Jurkat, Clone E6-1 (cell line): ENCODE data around the gene CRTC3. TPM values are rescaled to one million over a fixed set of nuclear protein-coding genes. Genes with fewer than 3 reads are reported as not detected.
"Not testable (repeated sequence)": the region's sequence is repeated elsewhere in the genome, so short reads cannot be mapped to it uniquely, and the experiment has no call there.

Experiments
- DNase-seq: peaks from one replicate; pipeline ENCODE4 v3.0.0-alpha.2; 2011; ENCODE audit warnings: low read depth, low spot score
- H3K4me3 ChIP-seq: 2 replicates; pipeline ENCODE4 v1.5.1; 2011; ENCODE audit warnings: mild to moderate bottlenecking, low read length, control low read depth, moderate library complexity
- polyA plus RNA-seq: library from polyadenylated mRNA; unstranded; fragments of >200 nt; gene quantifications from one replicate; pipeline ENCODE4 v1.2.1, GENCODE V29; 2012; ENCODE audit warnings: missing spikeins; ENCODE audit not compliant: insufficient read length, insufficient read depth

Gene CRTC3
- 17.8 TPM for polyA plus RNA-seq

DNA sequence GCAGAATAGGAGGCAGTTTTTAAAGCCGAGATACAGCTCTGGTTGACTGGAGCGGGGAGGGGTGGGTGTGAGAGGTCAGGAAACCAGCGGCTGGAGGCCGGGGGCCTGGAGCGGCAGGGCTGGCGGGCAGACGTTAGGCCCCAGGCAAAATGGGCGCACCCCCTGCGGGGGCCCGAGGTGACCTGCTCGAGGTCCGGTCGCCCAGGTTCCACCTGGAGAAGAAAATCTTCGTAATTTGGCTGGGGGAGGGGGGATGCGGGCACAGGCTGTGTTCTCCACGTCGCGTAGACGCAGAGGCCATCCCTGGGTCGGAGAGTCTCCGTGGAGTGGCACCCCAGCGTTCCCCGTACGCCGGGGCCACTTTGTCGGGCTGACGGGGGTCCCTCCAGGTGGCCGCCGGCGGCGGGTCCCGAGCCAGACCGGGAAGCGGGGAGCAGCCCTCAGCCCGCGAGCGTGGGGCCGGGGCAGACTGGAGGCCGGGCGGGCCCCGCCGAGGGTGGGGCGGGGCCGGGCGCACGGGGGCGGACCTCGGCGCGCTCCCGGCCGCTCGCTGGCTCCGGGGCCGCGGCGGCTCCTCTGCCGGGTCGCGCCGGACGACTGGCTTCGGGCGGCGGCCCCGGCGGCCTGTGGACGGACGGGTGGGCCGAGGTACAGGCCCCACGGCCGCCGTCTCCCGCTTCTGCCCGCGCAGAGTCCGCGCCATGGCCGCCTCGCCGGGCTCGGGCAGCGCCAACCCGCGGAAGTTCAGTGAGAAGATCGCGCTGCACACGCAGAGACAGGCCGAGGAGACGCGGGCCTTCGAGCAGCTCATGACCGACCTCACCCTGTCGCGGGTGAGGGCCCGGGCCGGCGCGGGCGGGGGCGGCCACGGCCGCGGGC, at the start of gene CRTC3:
Gene CRTC3 (plus strand): TSS at position 553 of the 879 bp plus-strand sequence. CDS start 149 bp downstream, at position 702.
- DNase-seq: no peak
- peak within 1 kb of the TSS; percentile 67 for H3K4me3 ChIP-seq

GRCh38 chr15:90481023-90481422, 48.7 kb upstream of the CRTC3 start:
- no peak overlapping the region for H3K4me3 ChIP-seq
- peak; percentile 91 for DNase-seq

DNA sequence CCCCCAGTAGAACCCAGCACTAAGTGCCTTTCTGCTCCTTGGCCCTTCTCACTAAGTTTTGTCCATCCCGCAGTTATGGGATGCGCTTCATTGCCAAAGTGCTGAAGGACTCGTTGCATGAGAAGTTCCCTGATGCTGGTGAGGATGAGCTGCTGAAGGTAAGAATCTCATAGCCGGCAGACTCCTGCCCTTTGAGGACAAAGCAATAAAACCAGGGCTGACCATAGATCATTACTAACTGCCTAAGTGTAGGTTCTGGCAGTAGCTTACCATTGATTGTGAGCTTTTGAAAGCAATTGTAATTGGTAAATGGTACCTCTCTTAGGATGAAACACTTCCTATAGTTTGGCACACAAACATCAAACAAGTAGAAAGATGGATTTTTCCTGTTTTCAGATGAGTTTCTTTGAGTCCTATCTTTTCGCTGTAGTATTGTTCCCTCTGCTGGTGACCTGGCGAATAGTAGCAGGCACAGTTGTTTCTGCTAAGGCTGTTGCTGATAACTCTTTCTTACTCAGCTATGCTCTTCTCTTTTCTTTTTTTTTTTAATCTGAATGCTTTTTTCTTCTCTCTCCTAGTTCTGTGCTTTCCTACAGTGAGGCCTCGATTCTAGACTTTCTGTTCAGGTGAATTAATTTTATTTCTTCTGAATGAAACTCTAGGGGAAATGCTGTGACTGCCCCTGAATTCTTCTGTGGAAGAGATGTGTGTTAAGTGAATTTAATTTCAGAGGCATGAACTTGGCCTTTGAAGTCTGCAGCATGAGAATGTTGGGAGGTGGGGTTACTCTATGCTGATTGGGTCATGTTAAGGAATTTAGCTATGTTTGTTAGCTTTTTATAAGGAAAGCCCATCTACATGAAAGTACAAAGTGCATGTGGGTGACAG, 47.4 kb upstream of the CRTC3 start:
- H3K4me3 ChIP-seq: no peak overlapping the region
- peak; percentile 57 for DNase-seq

- H3K4me3 ChIP-seq: no peak overlapping the region
- DNase-seq: no peak
These were observed 46.8 kb upstream of the CRTC3 start for GRCh38 chr15:90483012-90483307.

DNA sequence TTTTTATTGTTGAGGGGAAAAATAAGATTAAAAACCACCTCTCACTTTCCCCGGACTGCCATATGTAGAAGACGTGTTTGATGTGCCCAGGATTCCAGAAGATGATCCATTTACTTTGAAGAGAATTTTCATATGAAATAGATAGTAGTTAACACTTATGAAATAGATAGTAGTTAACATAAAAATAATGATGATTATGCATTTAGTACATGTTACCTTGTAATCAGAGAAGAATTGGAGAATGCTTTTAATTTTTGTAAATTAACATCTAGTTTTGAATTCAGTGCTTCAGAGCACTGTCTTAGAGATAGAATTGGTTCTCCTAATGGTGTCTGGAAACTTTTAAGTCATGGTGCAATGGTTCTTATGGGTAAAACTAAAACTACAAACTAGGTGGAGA, 46.1 kb upstream of the CRTC3 start:
- DNase-seq: no peak
- no peak overlapping the region for H3K4me3 ChIP-seq

DNA sequence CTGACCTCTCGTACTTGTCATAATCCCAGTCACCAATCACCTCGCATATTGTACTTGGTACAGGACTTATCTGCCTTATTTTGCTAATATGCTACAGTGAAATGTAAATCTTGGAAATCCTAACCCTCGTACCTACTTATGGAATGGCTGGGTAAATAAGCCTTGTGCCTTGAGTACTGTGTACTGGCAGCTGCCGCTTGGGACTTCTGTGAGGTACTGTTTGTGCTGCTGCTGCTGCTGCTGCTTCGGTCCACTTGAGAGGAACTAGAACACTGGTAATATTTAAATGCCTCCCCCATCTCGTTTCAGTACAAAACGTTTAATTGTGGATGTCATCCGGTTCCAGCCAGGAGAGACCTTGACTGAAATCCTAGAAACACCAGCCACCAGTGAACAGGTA, 42.5 kb upstream of the CRTC3 start:
- H3K4me3 ChIP-seq: no peak overlapping the region
- DNase-seq: no peak

- H3K4me3 ChIP-seq: no peak overlapping the region
- no peak for DNase-seq
These were observed 40.2 kb upstream of the CRTC3 start for GRCh38 chr15:90489514-90489913.

DNA sequence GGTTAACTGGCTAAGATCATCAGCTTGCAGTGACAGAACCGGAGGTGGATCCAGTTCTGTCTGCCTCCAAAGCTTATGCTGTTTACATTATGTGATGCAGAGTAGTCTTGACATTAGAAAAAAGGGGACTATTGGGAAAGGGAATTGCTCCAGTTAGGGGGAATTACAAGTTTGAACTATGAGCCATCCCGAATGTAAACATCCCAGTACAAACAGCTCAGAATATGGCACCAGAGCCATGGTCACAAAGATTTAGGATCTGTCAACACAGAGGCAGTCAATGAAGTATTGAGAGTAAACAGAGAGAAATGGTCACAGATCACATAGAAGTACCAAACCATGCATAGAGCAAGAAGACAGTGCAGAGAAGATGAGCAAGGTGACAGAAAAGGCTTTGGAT, 39.8 kb upstream of the CRTC3 start:
- H3K4me3 ChIP-seq: no peak overlapping the region

DNA sequence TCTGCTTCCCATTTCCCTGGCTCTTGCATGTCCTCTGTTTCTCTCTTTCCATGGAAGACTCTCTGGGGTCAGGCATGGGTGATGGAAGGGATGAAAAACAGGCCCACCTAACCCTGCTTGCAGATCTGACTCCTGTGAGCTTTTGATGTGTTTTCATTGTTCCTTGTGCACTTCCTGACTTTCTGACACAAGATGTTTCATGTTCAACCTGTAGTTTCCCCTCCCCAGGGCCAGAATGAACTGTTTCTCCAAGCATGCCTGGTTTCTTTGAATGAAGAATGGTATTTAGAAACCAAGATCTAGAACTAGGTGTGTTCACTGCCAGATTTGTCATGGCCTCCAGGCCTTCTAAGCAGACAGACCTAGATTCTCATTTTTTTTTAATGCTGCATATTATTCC, 36.1 kb upstream of the CRTC3 start:
- no peak overlapping the region for H3K4me3 ChIP-seq
- DNase-seq: peak; percentile 50

More for the DNA sequence above, 39.8 kb upstream of the CRTC3 start:
- DNase-seq: no peak

- H3K4me3 ChIP-seq: no peak overlapping the region
- no peak for DNase-seq
These were observed 34.7 kb upstream of the CRTC3 start for GRCh38 chr15:90495067-90495466.

- no peak for DNase-seq
- H3K4me3 ChIP-seq: no peak overlapping the region
These were observed 32.9 kb upstream of the CRTC3 start for GRCh38 chr15:90496791-90497190.

GRCh38 chr15:90497376-90497775, 32.3 kb upstream of the CRTC3 start:
- H3K4me3 ChIP-seq: no peak overlapping the region
- no peak for DNase-seq

DNA sequence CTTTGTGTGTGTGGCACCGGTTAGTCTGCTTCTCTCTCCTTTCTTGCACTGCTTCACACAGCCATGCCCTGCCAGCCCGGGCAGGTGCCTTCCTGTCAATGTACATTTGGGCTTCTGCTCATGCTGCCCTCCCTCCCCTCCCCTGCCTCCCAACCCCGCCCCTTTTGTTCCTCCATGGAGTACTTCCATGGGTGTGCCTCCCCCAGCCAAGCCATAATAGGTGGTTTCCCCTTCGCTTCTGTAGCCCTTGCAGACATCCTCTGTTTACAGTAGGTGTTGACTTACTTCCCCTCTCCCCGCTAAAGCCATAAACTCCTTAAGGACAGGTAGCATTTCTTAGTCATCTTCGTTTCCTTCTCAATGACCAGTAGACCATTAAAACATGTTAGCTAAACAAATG, 31.8 kb upstream of the CRTC3 start:
- DNase-seq: no peak
- H3K4me3 ChIP-seq: no peak overlapping the region

- no peak for DNase-seq
These were observed 29.6 kb upstream of the CRTC3 start for GRCh38 chr15:90500171-90500570.

GRCh38 chr15:90501898-90502297, 27.8 kb upstream of the CRTC3 start:
- no peak for DNase-seq

More at GRCh38 chr15:90500171-90500570, 29.6 kb upstream of the CRTC3 start:
- H3K4me3 ChIP-seq: no peak overlapping the region

DNA sequence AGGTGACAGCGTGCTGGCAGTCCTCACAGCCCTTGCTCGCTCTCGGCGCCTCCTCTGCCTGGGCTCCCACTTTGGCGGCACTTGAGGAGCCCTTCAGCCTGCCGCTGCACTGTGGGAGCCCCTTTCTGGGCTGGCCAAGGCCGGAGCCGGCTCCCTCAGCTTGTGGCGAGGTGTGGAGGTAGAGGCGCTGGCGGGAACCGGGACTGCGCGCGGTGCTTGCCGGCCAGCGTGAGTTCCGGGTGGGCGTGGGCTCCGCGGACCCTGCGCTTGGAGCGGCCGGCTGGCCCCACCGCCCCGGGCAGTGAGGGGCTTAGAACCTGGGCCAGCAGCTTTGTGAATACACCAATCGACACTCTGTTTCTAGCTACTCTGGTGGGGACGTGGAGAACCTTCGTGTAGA, 18.9 kb upstream of the CRTC3 start:
- not testable (repeated sequence) for DNase-seq, H3K4me3 ChIP-seq

More at GRCh38 chr15:90501898-90502297, 27.8 kb upstream of the CRTC3 start:
- no peak overlapping the region for H3K4me3 ChIP-seq

GRCh38 chr15:90511211-90511618, 18.5 kb upstream of the CRTC3 start:
- not testable (repeated sequence) for H3K4me3 ChIP-seq
- peak; percentile 54 for DNase-seq

GRCh38 chr15:90512276-90512675, 17.4 kb upstream of the CRTC3 start:
- H3K4me3 ChIP-seq: no peak overlapping the region
- no peak for DNase-seq

DNA sequence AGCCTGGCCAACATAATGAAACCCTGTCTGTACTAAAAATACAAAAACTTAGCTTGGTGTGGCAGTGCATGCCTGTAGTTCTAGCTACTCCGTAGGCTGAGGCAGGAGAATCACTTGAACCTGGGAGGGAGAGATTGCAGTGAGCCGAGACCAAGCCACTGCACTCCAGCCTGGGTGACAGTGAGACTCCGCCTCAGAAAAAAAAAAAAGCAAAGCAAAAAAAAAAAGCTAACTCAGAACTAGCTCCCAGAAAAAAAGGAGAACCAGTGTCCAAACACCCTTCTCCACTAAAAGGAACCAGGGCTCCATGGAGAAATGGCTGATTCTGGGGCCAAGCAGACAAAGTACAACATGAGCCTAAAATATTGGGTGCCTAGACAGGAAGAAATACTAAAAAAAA, 16.7 kb upstream of the CRTC3 start:
- H3K4me3 ChIP-seq: no peak overlapping the region
- DNase-seq: no peak

- DNase-seq: no peak
These were observed 16.3 kb upstream of the CRTC3 start for GRCh38 chr15:90513448-90513847.

More at GRCh38 chr15:90513448-90513847, 16.3 kb upstream of the CRTC3 start:
- H3K4me3 ChIP-seq: no peak overlapping the region
